Endothelial cell of umbilical vein (primary cell): ENCODE data around the gene HK3. TPM values are rescaled to one million over a fixed set of nuclear protein-coding genes. Genes with fewer than 3 reads are reported as not detected.

Source experiments
- BruUV-seq: library from RNA; stranded (reverse); fragments of 400-500 nt; replicated peaks from 2 replicates; lab custom pipeline; 2021; lab: Mats Ljungman, UMichigan
- CTCF ChIA-PET: fragments of 300-600, 350-600 bp; sonication (Branson Sonifier 250); formaldehyde crosslinking; loops from one replicate; lab custom pipeline; 2021; ENCODE audit warnings: antibody characterized with exemption, inconsistent platforms; lab: Charles Lee
- POLR2A ChIA-PET: fragments of 300-600, 350-600 bp; sonication (Branson Sonifier 250); formaldehyde crosslinking; loops from one replicate; lab custom pipeline; 2021; ENCODE audit warnings: antibody characterized with exemption, inconsistent platforms; lab: Charles Lee
- DNase-seq: peaks from one replicate; pipeline ENCODE4 v3.0.0-alpha.2; 2011; ENCODE audit warnings: low read depth, low spot score
- FAIRE-seq: peaks from 2 replicates; lab custom pipeline; 2011; peaks lifted over from hg19 to GRCh38; lab: Jason Lieb, UNC
- H2AFZ ChIP-seq: 2 replicates; pipeline ENCODE4 v1.6.0; 2012; ENCODE audit warnings: low read depth, low read length, control low read depth, inconsistent platforms
- H3K27ac ChIP-seq: 2 replicates; pipeline ENCODE4 v1.5.1; 2011; ENCODE audit warnings: low read depth, mild to moderate bottlenecking, control low read depth, low read length, moderate library complexity; ENCODE audit not compliant: insufficient read depth
- H3K27me3 ChIP-seq, 2 experiments: 2 replicates each; pipeline versions ENCODE4 v1.6.0 to v1.6.1; 2011; ENCODE audit warnings: low read length in 2 of 2, mixed read lengths in 1 of 2; ENCODE audit not compliant: control insufficient read depth in 2 of 2, insufficient read depth in 2 of 2
- H3K36me3 ChIP-seq, 2 experiments: 2 replicates in 1 of 2; 3 replicates in 1 of 2; pipeline ENCODE4 v1.5.1; 2011; ENCODE audit warnings: low read length in 2 of 2, mild to moderate bottlenecking in 1 of 2, moderate library complexity in 1 of 2; ENCODE audit not compliant: control insufficient read depth in 2 of 2, insufficient read depth in 2 of 2; ENCODE audit errors: extremely low read depth in 1 of 2
- H3K4me1 ChIP-seq: 3 replicates; pipeline ENCODE4 v1.5.1; 2011; ENCODE audit warnings: mild to moderate bottlenecking, low read length; ENCODE audit not compliant: control insufficient read depth, insufficient read depth; ENCODE audit errors: extremely low read depth
- H3K4me2 ChIP-seq: 2 replicates; pipeline ENCODE4 v1.6.1; 2011; ENCODE audit warnings: low read length, control low read depth, mixed read lengths; ENCODE audit not compliant: insufficient read depth
- H3K4me3 ChIP-seq, 3 experiments: fragments of 200-600 bp in 1 of 3; sonication (generic), shearing (Covaris generic) in 1 of 3; replicated peaks in 1 of 3; 2 replicates each; pipeline ENCODE4 v1.5.1; 2011 to 2016; ENCODE audit warnings: control low read depth in 3 of 3, low read length in 3 of 3, mild to moderate bottlenecking in 2 of 3, inconsistent platforms in 1 of 3, low read depth in 1 of 3, moderate library complexity in 1 of 3; ENCODE audit not compliant: insufficient read depth in 1 of 3
- H3K79me2 ChIP-seq: 2 replicates; pipeline ENCODE4 v1.6.0; 2012; ENCODE audit warnings: low read length, inconsistent platforms; ENCODE audit not compliant: control insufficient read depth, insufficient read depth
- H3K9ac ChIP-seq: replicated peaks from 2 replicates; pipeline ENCODE3; 2011; ENCODE audit warnings: low read length, control low read depth; ENCODE audit not compliant: insufficient read depth; ENCODE audit errors: extremely low read depth
- H3K9me1 ChIP-seq: replicated peaks from 3 replicates; pipeline ENCODE4 v1.6.0; 2011; ENCODE audit warnings: mild to moderate bottlenecking, low read length; ENCODE audit not compliant: control insufficient read depth, insufficient read depth; ENCODE audit errors: extremely low read depth
- H3K9me3 ChIP-seq: replicated peaks from 2 replicates; pipeline ENCODE4 v1.5.1; 2012; ENCODE audit warnings: low read length, inconsistent platforms; ENCODE audit not compliant: control insufficient read depth, insufficient read depth
- H4K20me1 ChIP-seq: replicated peaks from 2 replicates; pipeline ENCODE3; 2011; ENCODE audit warnings: mild to moderate bottlenecking, low read length; ENCODE audit not compliant: control insufficient read depth, insufficient read depth; ENCODE audit errors: extremely low read depth
- CTCF ChIP-seq, 2 donors: IDR thresholded peaks; 1 replicate in 1 of 2; 2 replicates in 1 of 2; pipeline ENCODE4 v1.5.1; 2011; ENCODE audit warnings: low read length in 2 of 2, mild to moderate bottlenecking in 2 of 2, moderate library complexity in 2 of 2, control low read depth in 1 of 2, inconsistent platforms in 1 of 2, low read depth in 1 of 2; ENCODE audit not compliant: insufficient read depth in 1 of 2; ENCODE audit errors: extremely low read depth in 1 of 2
- EZH2 ChIP-seq: IDR thresholded peaks from 2 replicates; pipeline ENCODE4 v1.6.1; 2012; ENCODE audit warnings: borderline replicate concordance, low read depth, mild to moderate bottlenecking, moderate library complexity, low read length, inconsistent platforms; ENCODE audit not compliant: severe bottlenecking
- FOS ChIP-seq: IDR thresholded peaks from 2 replicates; pipeline ENCODE4 v1.6.1; 2011; ENCODE audit warnings: mild to moderate bottlenecking, low read length, moderate library complexity, borderline replicate concordance; ENCODE audit not compliant: insufficient read depth
- GATA2 ChIP-seq: IDR thresholded peaks from 2 replicates; pipeline ENCODE4 v1.7.0; 2011; ENCODE audit warnings: low read depth, mild to moderate bottlenecking, moderate library complexity, mixed read lengths, low read length; ENCODE audit not compliant: insufficient read length, insufficient read depth
- JUN ChIP-seq: IDR thresholded peaks from 2 replicates; pipeline ENCODE4 v1.6.1; 2011; ENCODE audit warnings: borderline replicate concordance, low read depth; ENCODE audit not compliant: insufficient read length, insufficient read depth
- MYC ChIP-seq: IDR thresholded peaks from one replicate; pipeline ENCODE4 v1.6.1; 2011; ENCODE audit warnings: mild to moderate bottlenecking, low read depth, low read length
- POLR2A ChIP-seq: IDR thresholded peaks from 2 replicates; pipeline ENCODE4 v1.6.1; 2012; ENCODE audit warnings: low read depth, mild to moderate bottlenecking, control low read depth, low read length
- dilution Hi-C: fragments of 300-500 bp; cut with MboI; formaldehyde crosslinking; loops from one replicate; pipeline ENCODE4 v1.15.0; 2019; ENCODE audit warnings: low sequenced_read_pairs; ENCODE audit not compliant: extremely low pct_ligation_motif_present
- intact Hi-C: fragments of 100-400 bp; cut with micrococcal nuclease; formaldehyde crosslinking; loops from one replicate; pipeline ENCODE4 v1.10.0; 2022
- polyA plus RNA-seq, 4 experiments: library from polyadenylated mRNA; depleted of rRNA in 3 of 4; stranded (reverse) in 3 of 4; unstranded in 1 of 4; fragments of >200 nt; gene quantifications; 2 replicates each; pipeline versions ENCODE4 v1.2.1 to v1.2.3, GENCODE V29; 2011 to 2012; ENCODE audit warnings: missing spikeins in 1 of 4
- total RNA-seq: library from RNA; stranded (reverse); gene quantifications from 2 replicates; pipeline ENCODE4 v1.2.3, GENCODE V29; 2021

Gene HK3
- total and polyA plus RNA-seq, 2 donors (not counting 3 experiments of a cell fraction or from before 2014, with no cell fraction given): not detected

- Histone ChIP-seq H3K4me1 (no peaks in the 10 kb centered on the region), H3K4me3 (no peak overlapping the region), H3K4me2 (no peak overlapping the region), H3K79me2 (no peaks in the 10 kb centered on the region), H4K20me1 (no peaks in the 10 kb centered on the region), H3K9me3 (no peaks in the 10 kb centered on the region), H3K9ac (no peak overlapping the region), H3K27ac (no peak overlapping the region), H3K9me1 (no peaks in the 10 kb centered on the region), H2AFZ (no peak overlapping the region), H3K27me3 (no peaks in the 10 kb centered on the region), H3K36me3 (no peaks in the 10 kb centered on the region)
- intact Hi-C loops: no loop called here
- DNase-seq: no peak
- no peak for TF ChIP-seq CTCF (IDR thresholded peaks at IDR 0.05; ENCODE audit: extremely low read depth in 1 of 2, insufficient read depth in 1 of 2, low read depth in 1 of 2, low read length in 2 of 2)
- TF ChIP-seq EZH2: no peak
- no peak for TF ChIP-seq JUN
- no peak for TF ChIP-seq FOS
- TF ChIP-seq MYC: no peak
- no peak for TF ChIP-seq GATA2
- no peak for TF ChIP-seq POLR2A
- dilution Hi-C loops: no loop called here
- BruUV-seq: no TSS peak
- POLR2A ChIA-PET: interaction anchor here (0.9 kb wide), 1 partner anchor 128 kb away, joined by 3 read pairs; the partner anchor contains the start of gene UIMC1
- no peak for FAIRE-seq
- CTCF ChIA-PET: interaction anchor here (1.1 to 1.4 kb wide), 3 partner anchors 8 to 219 kb away, joined by 3 to 4 read pairs (median 4); no protein-coding TSS in a partner anchor
Measured at GRCh38 chr5:176878906-176879662, 20.1 kb downstream of the HK3 start.
